G401 (cell line): ENCODE results near the gene FAM184B. TPM values are rescaled to one million over a fixed set of nuclear protein-coding genes. Genes with fewer than 3 reads are reported as not detected.

Source experiments
- DNase-seq: peaks from one replicate; pipeline ENCODE4 v3.0.0-alpha.2; 2015; ENCODE audit warnings: low spot score
- in situ Hi-C: cut with HindIII; loops from 2 replicates; pipeline ENCODE4 v1.10.0; 2016; ENCODE audit warnings: low sequenced_read_pairs, mixed read lengths
- total RNA-seq: library from RNA; depleted of rRNA; stranded (reverse); fragments of >200 nt; shearing (Covaris generic); gene quantifications from 2 replicates; pipeline ENCODE4 v1.2.3, GENCODE V29; 2014; rRNA removed

Gene FAM184B
- total RNA-seq, 1 experiment from 2014 or later = not detected

DNA sequence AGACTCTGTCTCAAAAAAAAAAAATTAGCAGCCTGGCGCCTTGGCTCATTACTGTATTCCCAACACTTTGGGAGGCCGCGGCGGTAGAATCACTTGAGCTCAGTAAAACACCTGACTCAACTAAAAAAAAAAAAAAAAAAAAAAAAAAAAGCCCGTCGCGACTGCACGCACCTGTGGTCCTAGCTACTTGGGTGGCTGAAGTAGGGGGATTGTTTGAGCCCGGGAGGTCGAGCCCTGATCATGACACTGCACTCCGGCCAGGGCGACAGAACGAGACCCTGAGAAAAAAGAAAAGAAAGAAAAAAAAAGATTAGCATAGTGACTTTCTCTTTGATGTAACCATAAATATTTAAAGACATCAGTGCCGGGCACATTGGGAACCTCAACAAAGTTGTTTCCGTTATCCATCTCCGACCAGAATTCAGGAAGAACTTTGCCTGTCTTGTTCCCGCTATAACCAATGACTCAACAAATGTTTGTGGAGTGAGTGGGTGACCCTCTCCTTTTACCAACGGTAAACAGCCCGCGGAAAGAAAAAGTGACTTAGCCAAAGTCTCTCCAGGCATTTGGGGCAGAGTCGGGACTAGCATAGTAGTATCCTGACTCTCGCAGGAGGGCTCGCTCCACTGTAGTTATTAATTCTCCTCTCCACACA, 167.5 kb downstream of the FAM184B start:
- DNase-seq = no peak
- in situ Hi-C loops = no loop called here

DNA sequence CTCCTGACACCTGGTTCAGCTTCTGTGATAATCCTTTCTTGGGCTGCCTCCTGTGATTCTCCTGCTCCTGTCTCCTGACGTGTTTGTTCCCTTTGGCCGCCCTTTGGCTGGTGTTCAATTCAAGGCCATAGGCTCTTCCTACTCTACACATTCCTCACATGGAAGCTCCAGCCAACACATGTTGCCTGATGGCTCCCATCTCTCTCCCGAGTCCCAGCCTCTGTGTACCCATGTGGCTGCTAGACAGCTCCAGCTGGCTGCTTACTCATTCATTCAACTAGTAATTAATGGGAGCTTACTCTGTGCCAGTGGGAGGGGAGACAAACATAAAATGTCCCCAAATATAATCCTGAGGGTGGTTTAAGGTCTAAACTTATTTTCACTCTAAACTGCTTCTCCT, 176.2 kb downstream of the FAM184B start:
- DNase-seq = no peak
- in situ Hi-C loops = loop anchor here (5.0 kb wide), 1 partner anchor 37 kb away; no protein-coding TSS in a partner anchor

DNA sequence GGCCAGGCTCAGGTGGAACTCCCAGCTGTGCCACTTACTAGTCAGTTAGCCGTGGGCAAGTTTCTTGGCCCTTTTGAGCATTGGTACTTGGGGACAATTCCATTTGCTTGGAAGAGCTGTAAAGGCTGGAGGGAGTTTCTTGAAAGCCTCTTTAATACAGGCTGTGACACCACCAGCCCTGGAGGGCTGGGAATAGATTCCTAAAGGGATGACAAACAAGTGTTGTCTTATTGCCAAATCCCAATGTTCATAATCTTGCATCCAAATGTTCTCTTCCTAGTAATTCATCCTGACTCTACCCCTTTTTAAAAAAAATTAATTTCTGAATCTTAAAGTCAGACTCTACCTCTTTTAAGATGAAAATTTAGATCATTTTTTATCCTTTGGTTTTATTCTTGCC, 181.6 kb downstream of the FAM184B start:
- in situ Hi-C loops = no loop called here
- no peak for DNase-seq

DNA sequence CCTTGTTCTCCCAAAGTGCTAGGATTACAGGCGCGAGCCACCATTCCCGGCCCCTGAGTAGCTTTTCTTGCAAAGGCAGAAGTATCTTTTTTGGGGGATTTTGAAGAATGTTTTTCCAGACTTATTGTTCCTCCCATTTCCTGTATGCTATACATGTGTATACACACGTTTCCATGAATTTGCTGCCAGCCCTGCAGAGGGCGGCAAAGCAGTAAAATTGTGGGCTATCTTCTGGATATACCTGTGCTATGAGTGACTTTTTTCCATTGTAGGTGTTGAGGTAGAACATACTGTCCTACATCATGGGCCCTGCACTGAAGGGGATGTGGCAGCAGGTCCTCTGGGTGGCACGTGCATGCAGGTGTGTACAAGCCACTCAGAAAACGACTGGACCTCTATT, 183.9 kb downstream of the FAM184B start:
- in situ Hi-C loops = no loop called here
- no peak for DNase-seq

DNA sequence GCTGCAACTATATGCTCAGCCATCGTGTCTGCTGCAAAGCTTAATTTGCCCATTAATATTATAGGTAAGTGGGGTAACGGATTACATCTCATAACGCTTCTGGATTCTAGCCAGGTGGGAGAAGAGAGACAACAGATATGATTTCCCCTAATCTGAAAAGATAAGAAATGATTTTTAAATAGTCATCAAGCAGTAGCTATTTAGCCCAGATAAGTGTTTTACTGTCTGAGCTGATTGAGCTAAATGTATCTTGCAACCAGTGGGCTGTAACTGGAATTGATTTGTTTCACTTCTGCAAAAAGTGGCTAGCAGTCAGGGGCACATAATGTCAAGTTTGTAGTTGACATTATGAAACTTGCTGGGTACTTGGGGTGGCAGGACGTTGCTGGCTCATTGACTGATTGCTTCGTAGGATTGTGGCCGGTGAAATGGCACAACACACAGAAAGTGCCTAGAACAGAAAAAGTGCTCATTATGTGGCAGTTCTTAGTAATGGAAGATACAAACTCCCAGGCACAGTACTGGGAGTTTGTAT, 185.9 kb downstream of the FAM184B start:
- no peak for DNase-seq
- in situ Hi-C loops = no loop called here

DNA sequence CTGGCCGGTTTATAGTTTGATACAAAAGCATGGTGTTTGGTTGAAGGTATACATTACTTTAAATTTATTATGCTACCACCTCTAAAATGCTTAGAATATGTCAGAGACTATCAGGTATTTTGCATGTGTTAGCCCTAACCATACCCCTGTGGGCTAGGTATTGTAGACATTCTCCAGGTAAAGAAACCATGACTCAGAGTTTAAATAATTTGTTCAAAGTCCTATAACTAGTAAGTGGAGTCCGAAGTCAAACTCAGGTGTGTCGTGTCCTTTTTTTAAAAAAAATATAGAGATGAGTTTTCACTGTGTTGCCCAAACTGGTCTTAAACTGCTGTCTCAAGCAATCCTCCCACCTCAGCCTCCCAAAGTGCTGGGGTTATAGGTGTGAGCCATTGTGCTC, 192.1 kb downstream of the FAM184B start:
- in situ Hi-C loops = no loop called here
- no peak for DNase-seq

DNA sequence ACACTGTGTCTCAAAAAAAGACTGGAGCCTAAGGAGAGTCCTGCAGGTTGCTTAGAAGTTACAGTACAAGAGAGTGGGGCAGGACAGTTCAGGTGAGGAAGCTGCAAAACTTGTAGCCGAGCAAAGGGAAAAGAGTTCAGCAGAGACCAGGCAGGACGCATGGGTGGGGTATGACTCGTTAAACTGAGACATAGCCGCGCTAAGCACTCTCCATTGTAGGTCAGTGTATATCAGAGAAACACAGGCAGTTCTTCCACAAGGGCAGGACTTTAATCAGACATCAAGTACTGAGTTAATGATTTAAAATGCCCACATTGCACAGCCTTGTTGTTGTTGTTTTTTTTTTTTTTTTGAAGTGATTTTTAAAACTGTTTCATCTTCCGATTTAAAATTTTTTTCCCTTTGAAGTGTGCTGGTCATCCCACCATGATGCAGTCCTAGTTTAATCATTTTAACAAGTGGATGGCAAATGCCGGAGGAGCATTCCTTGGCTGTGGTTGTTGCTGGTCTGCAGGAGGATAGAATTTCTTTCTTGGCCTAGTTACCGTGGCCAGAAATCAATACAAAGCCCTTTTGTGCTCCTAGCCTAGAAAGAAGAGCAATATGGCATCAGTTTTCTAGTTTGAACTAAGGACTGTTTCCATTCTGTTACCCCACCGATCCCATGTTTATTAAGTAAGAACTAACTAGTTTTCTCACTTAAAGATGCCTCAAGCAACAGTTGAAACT, 194.2 kb downstream of the FAM184B start:
- in situ Hi-C loops = no loop called here
- no peak for DNase-seq

DNA sequence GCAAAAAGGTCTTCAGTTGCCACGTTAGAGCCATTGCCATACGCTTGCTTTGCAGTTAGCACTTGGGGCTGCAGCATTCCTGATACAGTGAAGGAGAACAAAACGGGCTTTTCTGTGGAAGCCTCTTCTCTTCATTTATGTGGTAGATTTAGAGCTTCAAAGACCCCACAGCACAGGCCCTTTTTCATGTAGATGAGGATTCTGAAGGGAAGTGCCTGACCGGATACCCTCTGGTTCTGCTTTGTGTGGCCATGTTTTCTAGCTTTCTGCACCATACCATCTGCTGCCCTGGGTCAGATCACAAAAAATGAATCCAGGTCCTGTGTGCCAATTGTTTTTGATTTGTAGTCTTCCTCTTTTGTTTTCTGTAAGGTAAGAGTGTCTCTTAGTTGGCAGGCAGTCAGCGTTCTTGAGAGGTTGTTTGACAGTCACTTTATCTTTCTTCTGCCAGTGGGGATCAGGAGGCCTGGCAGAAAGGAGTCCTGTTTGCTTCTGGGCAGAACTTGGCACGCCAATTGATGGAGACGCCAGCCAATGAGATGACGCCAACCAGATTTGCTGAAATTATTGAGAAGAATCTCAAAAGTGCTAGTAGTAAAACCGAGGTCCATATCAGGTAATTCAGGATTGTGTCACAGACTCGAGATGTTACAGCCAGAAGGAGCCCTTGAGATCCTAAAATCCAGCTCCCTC, 196.8 kb downstream of the FAM184B start:
- in situ Hi-C loops = no loop called here
- no peak for DNase-seq

DNA sequence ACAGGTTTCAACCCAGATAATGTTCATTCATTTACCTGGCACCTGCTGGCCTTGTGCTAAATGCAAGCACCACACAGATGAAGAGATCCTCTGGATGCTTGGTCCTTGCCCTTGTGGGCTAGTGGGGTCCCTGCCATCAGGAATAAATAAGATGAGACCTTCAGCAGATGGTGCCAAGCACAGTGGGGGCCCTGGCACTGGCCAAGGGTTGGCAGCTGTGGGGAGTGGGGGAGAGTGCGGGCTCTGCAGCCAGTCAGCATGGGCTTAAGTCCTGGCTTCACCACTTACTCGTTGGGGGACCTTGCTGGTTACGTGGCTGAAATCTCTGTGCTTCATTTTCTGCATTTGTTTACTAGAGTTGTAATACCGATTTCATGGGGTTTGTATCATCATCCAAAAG, 197.5 kb downstream of the FAM184B start:
- DNase-seq = peak; percentile 37
- in situ Hi-C loops = no loop called here

DNA sequence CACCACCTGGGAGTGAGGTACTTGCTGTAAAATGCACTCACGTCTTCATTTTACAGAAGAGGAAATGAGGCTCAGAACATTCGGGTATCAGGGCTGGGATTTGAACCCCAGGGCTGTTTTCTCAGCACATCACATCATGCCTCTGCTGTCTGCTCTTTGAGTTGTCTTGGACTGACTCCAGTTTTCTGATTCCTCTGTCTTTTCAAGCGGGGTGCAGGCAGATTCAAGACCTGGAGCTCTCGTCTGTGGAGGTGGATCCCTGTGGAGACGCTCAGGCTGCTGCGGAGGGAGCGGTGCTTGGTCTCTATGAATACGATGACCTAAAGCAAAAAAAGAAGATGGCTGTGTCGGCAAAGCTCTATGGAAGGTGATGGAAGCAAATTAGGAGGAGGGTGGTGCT, 198.1 kb downstream of the FAM184B start:
- peak; percentile 55 for DNase-seq
- in situ Hi-C loops = no loop called here

DNA sequence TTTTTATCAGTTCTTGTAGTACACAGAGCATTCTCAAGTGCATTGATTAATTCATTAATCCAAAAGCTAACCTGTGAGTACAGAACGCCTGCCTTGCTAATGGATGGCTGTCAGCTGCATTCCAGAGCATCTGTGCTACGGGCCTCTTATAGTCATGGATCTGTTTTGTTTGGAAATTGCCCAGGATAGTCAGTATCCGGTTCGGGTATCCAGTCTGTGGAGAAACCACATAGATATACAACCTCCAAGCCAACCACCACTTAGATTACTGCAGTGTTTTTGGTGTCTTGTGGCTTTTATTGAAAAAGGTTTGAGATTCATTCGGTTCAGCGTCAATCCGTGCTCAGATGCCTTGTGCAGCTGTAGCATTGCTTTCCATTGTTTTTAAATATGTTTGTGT, 200.5 kb downstream of the FAM184B start:
- in situ Hi-C loops = no loop called here
- no peak for DNase-seq

Other genes starting within 250 kb of the FAM184B start
- 99.8 and 163 TPM in 2 replicates for gene LAP3, start 204.4 kb downstream of the FAM184B start, total RNA-seq
- gene MED28, start 167.0 kb downstream of the FAM184B start, total RNA-seq = 46.3 and 48.4 TPM in 2 replicates
- gene DCAF16, start 29.1 kb upstream of the FAM184B start, total RNA-seq = 33.5 and 37.7 TPM in 2 replicates
- 28.3 and 74.7 TPM in 2 replicates for gene NCAPG, start 29.4 kb upstream of the FAM184B start, total RNA-seq
- 13.7 and 14.5 TPM in 2 replicates for gene LCORL, start 240.1 kb upstream of the FAM184B start, total RNA-seq